Spleen (tissue), 11 donors: Measurements from ENCODE around the gene SAMD14. TPM values are rescaled to one million over a fixed set of nuclear protein-coding genes. Genes with fewer than 3 reads are reported as not detected.
A peak's percentile ranks its signal among the peaks of the same experiment; 100 is the strongest.

Source experiments
- DNase-seq: peaks from one replicate; pipeline ENCODE4 v3.0.0-alpha.2; 2020
- H3K27ac ChIP-seq, 8 donors: fragments of 200-600 bp; sonication (generic) in 7 of 8; 1 replicate in 4 of 8; 2 replicates in 4 of 8; pipeline versions ENCODE4 v1.5.0 to v1.8.0; 2016 to 2021; ENCODE audit warnings: inconsistent platforms in 4 of 8, mild to moderate bottlenecking in 4 of 8, moderate library complexity in 1 of 8
- H3K27me3 ChIP-seq, 7 donors: fragments of 200-600 bp; sonication (generic) in 6 of 7; replicated peaks in 1 of 7; 1 replicate in 4 of 7; 2 replicates in 3 of 7; pipeline versions ENCODE4 v1.5.0 to v1.8.0; 2016 to 2021; ENCODE audit warnings: inconsistent platforms in 3 of 7, mild to moderate bottlenecking in 1 of 7
- H3K36me3 ChIP-seq, 6 donors: fragments of 200-600 bp; sonication (generic) in 5 of 6; 1 replicate in 4 of 6; 2 replicates in 2 of 6; pipeline versions ENCODE4 v1.5.0 to v1.8.0; 2016 to 2021; ENCODE audit warnings: inconsistent platforms in 2 of 6
- H3K4me1 ChIP-seq, 6 donors: fragments of 200-600 bp; sonication (generic) in 5 of 6; 1 replicate in 3 of 6; 2 replicates in 3 of 6; pipeline versions ENCODE4 v1.5.0 to v1.8.0; 2016 to 2021; ENCODE audit warnings: inconsistent platforms in 3 of 6
- H3K4me3 ChIP-seq, 8 donors: fragments of 200-600 bp; sonication (generic) in 7 of 8; 1 replicate in 4 of 8; 2 replicates in 4 of 8; pipeline versions ENCODE4 v1.5.0 to v1.8.0; 2016 to 2021; ENCODE audit warnings: inconsistent platforms in 4 of 8, mild to moderate bottlenecking in 4 of 8, moderate library complexity in 2 of 8
- H3K9me3 ChIP-seq, 8 donors: fragments of 200-600 bp; sonication (generic) in 7 of 8; 1 replicate in 4 of 8; 2 replicates in 4 of 8; pipeline versions ENCODE4 v1.5.0 to v1.8.0; 2016 to 2021; ENCODE audit warnings: inconsistent platforms in 4 of 8
- POLR2A ChIP-seq, 3 donors: fragments of 450-650 bp; IDR thresholded peaks; one replicate each; pipeline ENCODE4 v1.5.1; 2017; ENCODE audit warnings: antibody characterized with exemption in 3 of 3, mild to moderate bottlenecking in 1 of 3
- POLR2AphosphoS5 ChIP-seq, 3 donors: sonication (generic); formaldehyde crosslinking; IDR thresholded peaks; one replicate each; pipeline ENCODE4 v1.5.1; 2017; ENCODE audit warnings: antibody characterized with exemption in 3 of 3
- WGBS, 5 donors: extraction: QIAGEN DNeasy Blood & Tissue Kit in 3 of 5; methylation state at CpG; one replicate each; pipeline versions ENCODE4 v1.1.5 to v1.1.7; 2013 to 2018; 5-methylcytosine and 5-hydroxymethylcytosine counted together
- intact Hi-C: fragments of 100-400 bp; cut with DNase I; formaldehyde crosslinking; loops from one replicate; pipeline ENCODE4 v1.15.0; 2023; ENCODE audit warnings: low total_unique reads
- polyA plus RNA-seq, 3 donors: library from polyadenylated mRNA; stranded (reverse); fragments of 200-250 nt; gene quantifications; one replicate each; pipeline ENCODE4 v1.2.1, GENCODE V29; 2013
- total RNA-seq, 7 donors: library from RNA; depleted of rRNA in 3 of 7; stranded (reverse); fragments of >200 nt in 3 of 7; fragmentation: NEBNext Ultra II Directional in 4 of 7; extraction: Animal tissue kit (Norgen Biotek cat#: 25700) in 4 of 7; gene quantifications; one replicate each; pipeline versions ENCODE4 v1.1.0 to v1.2.1, GENCODE V29; 2016 to 2021
- TF ChIP-seq, protein P1 (sequence below), 11 experiments: fragments of 200-600 bp in 7 of 11; fragments of 450-650 bp in 4 of 11; sonication (generic) in 4 of 11; IDR thresholded peaks in 8 of 11; conservative IDR thresholded peaks in 3 of 11; 1 replicate in 7 of 11; 2 replicates in 4 of 11; pipeline versions ENCODE4 v1.4.0 to v1.8.0; 2016 to 2021; ENCODE audit warnings: antibody characterized with exemption in 11 of 11, inconsistent platforms in 4 of 11, mild to moderate bottlenecking in 1 of 11
- donor health status: healthy with polysubstance abuse.
- donor health status: DM: no; HTN: no; CAD: no; lungs with moderate emphysema.
- donor health status: DM: no; HTN: no; CAD: no.
- donor health status: Bipolar disorder and iron deficiency.
- donor health status: healthy.
- donor health status: DM: no; HTN: no; CAD: no.
- donor health status: DM: yes; HTN: yes; CAD: no.

SAMD14 gene
- total and polyA plus RNA-seq, 10 donors = 1.1 to 7.5 (median 2.1) TPM

DNA sequence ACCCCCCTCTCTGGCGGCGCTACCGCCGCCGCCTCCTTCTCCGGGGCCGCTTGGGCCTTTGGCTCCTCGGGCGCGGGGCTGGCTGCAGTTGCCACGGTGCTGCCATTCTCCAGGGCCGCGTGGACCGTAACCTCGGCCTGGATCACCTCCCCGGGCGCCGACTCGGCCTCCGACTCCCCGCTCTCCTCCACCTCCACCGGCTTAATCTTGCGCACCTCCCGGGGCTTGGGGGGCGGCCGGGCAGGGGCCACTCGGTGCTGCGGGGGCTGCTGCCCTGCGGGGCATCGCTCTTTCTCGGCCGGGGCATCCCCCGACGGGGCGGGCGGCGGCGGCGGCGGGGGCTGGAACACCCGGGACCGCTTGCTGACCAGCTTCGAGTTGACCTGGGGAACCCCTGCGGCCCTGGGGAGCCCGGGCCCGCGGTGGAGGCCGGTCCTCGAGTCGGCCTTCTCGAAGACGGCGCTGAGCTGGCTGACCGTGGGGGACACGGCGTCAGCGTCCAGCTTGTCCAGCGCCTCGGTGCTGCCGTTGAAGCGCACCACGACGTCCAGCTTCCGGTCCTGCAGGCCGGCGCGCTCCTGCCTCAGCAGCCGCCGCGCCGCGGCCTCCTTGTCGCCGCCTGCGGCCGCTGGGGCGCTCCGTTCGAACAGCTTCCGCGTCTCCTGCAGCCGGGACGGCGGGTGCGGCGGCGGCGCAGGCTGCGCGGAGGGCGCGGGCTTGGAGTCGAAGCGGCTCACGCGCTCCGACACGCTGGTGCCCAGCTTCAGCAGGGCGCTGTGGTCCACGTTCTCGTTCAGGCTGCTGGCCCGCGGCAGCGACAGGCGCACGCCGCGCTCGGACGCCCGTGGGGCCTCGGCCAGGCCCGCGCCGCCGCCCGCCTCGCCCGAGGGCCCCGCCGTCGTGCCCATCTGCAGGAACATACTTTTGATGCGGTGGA lies 19.7 kb upstream of the SAMD14 start:
- Histone ChIP-seq H3K9me3 (no peaks in the 10 kb centered on the region), H3K36me3 (peaks cover 0 to 21% (median 5%) of the 10 kb centered on the region in 6 donors), H3K27me3 (no peaks in the 10 kb centered on the region), H3K27ac (peak overlapping the region; percentile 73 to 99 (median 97)), H3K4me3 (peak overlapping the region; percentile 83 to 98 (median 88)), H3K4me1 (peaks cover 61 to 90% (median 74%) of the 10 kb centered on the region in 6 donors)
- peak; percentile 95 for DNase-seq
- WGBS, 5 donors = 0 to 1% (median 1%) methylated on average over 32 to 123 of the region's 123 CpGs
- intact Hi-C loops = no loop called here
- TF ChIP-seq, protein P1, sequence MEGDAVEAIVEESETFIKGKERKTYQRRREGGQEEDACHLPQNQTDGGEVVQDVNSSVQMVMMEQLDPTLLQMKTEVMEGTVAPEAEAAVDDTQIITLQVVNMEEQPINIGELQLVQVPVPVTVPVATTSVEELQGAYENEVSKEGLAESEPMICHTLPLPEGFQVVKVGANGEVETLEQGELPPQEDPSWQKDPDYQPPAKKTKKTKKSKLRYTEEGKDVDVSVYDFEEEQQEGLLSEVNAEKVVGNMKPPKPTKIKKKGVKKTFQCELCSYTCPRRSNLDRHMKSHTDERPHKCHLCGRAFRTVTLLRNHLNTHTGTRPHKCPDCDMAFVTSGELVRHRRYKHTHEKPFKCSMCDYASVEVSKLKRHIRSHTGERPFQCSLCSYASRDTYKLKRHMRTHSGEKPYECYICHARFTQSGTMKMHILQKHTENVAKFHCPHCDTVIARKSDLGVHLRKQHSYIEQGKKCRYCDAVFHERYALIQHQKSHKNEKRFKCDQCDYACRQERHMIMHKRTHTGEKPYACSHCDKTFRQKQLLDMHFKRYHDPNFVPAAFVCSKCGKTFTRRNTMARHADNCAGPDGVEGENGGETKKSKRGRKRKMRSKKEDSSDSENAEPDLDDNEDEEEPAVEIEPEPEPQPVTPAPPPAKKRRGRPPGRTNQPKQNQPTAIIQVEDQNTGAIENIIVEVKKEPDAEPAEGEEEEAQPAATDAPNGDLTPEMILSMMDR (IDR thresholded peaks at IDR 0.05 in 8 of 11, conservative IDR thresholded peaks at IDR 0.05 in 3 of 11) = peak in 7 of 11 experiments; percentile 7 to 41 (median 22)
- TF ChIP-seq POLR2AphosphoS5 (IDR thresholded peaks at IDR 0.05) (peak; percentile 45 to 76 (median 63)), POLR2A (IDR thresholded peaks at IDR 0.05) (no peak)

DNA sequence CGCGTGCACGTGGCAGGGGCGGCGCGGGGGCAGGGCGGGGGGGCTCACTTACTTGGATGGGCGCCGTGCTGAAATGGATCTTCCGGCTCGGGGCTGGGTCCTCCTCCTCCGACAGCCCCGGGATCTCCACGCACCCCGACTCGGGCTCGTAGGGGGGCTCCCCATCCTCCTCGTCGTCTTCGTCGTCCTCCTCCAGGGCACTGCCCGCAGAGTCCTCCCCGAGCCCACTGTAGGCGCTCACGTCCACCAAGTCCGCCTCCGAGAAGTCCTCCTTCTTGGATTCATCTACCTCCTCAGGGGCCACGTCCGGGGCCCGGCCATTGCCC lies 19.1 kb upstream of the SAMD14 start:
- Histone ChIP-seq H3K4me1 (peaks cover 58 to 90% (median 73%) of the 10 kb centered on the region in 6 donors), H3K36me3 (peaks cover 0 to 27% (median 11%) of the 10 kb centered on the region in 6 donors), H3K4me3 (peak overlapping the region; percentile 83 to 98 (median 88)), H3K27me3 (no peaks in the 10 kb centered on the region), H3K9me3 (no peaks in the 10 kb centered on the region), H3K27ac (peak overlapping the region; percentile 73 to 99 (median 97))
- no peak for DNase-seq
- 0 to 1% (median 0%) methylated on average over 17 to 30 of the region's 30 CpGs for WGBS, 5 donors
- intact Hi-C loops = no loop called here
- TF ChIP-seq POLR2A (IDR thresholded peaks at IDR 0.05) = no peak
- no peak for TF ChIP-seq POLR2AphosphoS5 (IDR thresholded peaks at IDR 0.05)
- TF ChIP-seq, protein P1 (IDR thresholded peaks at IDR 0.05 in 8 of 11, conservative IDR thresholded peaks at IDR 0.05 in 3 of 11) = no peak

DNA sequence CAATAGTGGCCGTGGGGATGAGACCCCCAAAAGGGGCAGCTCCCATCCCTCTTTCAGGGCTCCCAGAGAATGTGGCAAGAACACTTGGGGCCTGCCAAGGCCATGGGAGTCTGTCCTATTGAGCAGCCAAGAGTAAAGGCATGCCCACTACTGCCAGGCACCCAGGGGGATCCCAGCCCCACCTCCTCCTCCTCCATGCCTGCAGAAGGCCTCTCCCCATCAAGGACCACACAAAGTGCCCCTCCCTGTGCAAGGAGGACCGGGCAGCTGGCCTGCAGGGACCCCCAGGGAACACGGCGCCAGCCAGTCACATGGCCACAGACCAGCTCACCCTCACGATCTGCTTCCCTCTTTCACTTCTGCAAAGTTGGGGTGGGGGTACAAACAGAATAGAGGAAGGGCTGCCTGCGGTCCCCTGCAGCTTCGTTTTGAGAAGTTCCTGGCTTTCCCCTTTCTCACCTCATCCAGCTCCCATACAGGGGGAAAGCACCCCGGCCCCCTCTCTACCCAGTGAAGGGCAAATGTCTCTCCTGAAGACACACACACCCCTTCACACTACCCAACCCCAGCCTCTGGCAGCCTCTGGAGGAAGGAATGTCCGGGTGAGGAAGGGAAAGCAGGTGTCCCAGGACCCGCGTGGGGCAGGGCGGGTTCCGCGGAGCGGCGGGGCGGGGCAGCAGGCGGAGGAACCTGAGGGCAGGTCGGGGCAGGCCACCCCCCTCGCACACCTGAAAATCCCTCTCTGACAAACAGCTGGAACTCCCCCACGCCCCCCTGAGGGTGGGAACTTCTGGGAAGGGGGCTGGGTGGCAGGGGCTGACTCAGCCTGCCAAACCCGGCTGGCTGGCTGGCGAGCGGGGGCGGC lies 18.5 kb upstream of the SAMD14 start:
- intact Hi-C loops = no loop called here
- Histone ChIP-seq H3K36me3 (peaks cover 0 to 33% (median 17%) of the 10 kb centered on the region in 6 donors), H3K4me3 (peak overlapping the region; percentile 83 to 98 (median 88)), H3K27me3 (no peaks in the 10 kb centered on the region), H3K4me1 (peaks cover 53 to 90% (median 73%) of the 10 kb centered on the region in 6 donors), H3K27ac (peak overlapping the region; percentile 73 to 99 (median 97)), H3K9me3 (no peaks in the 10 kb centered on the region)
- TF ChIP-seq, protein P1 (IDR thresholded peaks at IDR 0.05 in 8 of 11, conservative IDR thresholded peaks at IDR 0.05 in 3 of 11) = peak in 1 of 11 experiments; percentile 19
- no peak for TF ChIP-seq POLR2A (IDR thresholded peaks at IDR 0.05)
- peak; percentile 70 to 76 (median 70) for TF ChIP-seq POLR2AphosphoS5 (IDR thresholded peaks at IDR 0.05)
- peak; percentile 95 for DNase-seq
- WGBS, 5 donors = 0 to 1% (median 1%) methylated on average over 16 to 25 of the region's 25 CpGs
